IMR-90 (cell line): Measurements from ENCODE around the gene PATJ. TPM values are rescaled to one million over a fixed set of nuclear protein-coding genes. Genes with fewer than 3 reads are reported as not detected.
"Not testable (repeated sequence)": the region's sequence is repeated elsewhere in the genome, so short reads cannot be mapped to it uniquely, and the experiment has no call there.

Experiments used
- ATAC-seq: fragments of 200-7000 bp; cut with Tn5 transposase; 2 replicates; pipeline ENCODE4 v1.9.1; 2020; ENCODE audit warnings: low read depth, mild to moderate bottlenecking, moderate library complexity
- BruUV-seq: library from RNA; stranded (reverse); fragments of 400-500 nt; replicated peaks from 2 replicates; lab custom pipeline; 2021; lab: Mats Ljungman, UMichigan
- CTCF ChIA-PET: fragments of 300-600 bp; formaldehyde crosslinking; extraction: SDS; loops from one replicate; lab custom pipeline; 2021; ENCODE audit warnings: antibody characterized with exemption; lab: Yijun Ruan, JAX
- POLR2A ChIA-PET: fragments of 300-600 bp; sonication (Branson Sonifier 250); formaldehyde crosslinking; loops from one replicate; lab custom pipeline; 2022; ENCODE audit warnings: antibody characterized with exemption; ENCODE audit not compliant: unreplicated experiment; lab: Charles Lee
- DNase-seq: peaks from one replicate; pipeline ENCODE4 v3.0.0; 2013
- H2AFZ ChIP-seq: replicated peaks from 2 replicates; pipeline ENCODE3; 2013; ENCODE audit warnings: low read length, mild to moderate bottlenecking; ENCODE audit not compliant: poor library complexity
- H2AK5ac ChIP-seq: 2 replicates; pipeline ENCODE4 v1.6.1; 2013; ENCODE audit warnings: low read depth, low read length, inconsistent platforms
- H2AK9ac ChIP-seq: replicated peaks from 2 replicates; pipeline ENCODE3; 2013; ENCODE audit warnings: mild to moderate bottlenecking, low read depth, low read length, moderate library complexity; ENCODE audit not compliant: poor library complexity
- H2BK120ac ChIP-seq: 2 replicates; pipeline ENCODE4 v1.6.1; 2013; ENCODE audit warnings: low read depth, low read length, inconsistent platforms
- H2BK15ac ChIP-seq: 3 replicates; pipeline ENCODE4 v1.6.1; 2013; ENCODE audit warnings: low read depth, low read length, inconsistent platforms
- H2BK20ac ChIP-seq: 2 replicates; pipeline ENCODE4 v1.6.1; 2013; ENCODE audit warnings: low read depth, mild to moderate bottlenecking, inconsistent platforms, low read length, moderate library complexity
- H2BK5ac ChIP-seq: 2 replicates; pipeline ENCODE4 v1.6.1; 2013; ENCODE audit warnings: mild to moderate bottlenecking, low read depth, low read length, inconsistent platforms; ENCODE audit not compliant: poor library complexity, severe bottlenecking
- H3K14ac ChIP-seq: replicated peaks from 2 replicates; pipeline ENCODE4 v1.6.1; 2013; ENCODE audit warnings: low read depth, low read length, inconsistent platforms
- H3K18ac ChIP-seq: 2 replicates; pipeline ENCODE4 v1.6.1; 2013; ENCODE audit warnings: low read depth, low read length, control low read depth
- H3K23ac ChIP-seq: 2 replicates; pipeline ENCODE4 v1.6.1; 2013; ENCODE audit warnings: low read depth, low read length, inconsistent platforms
- H3K27ac ChIP-seq: 2 replicates; pipeline ENCODE4 v1.5.1; 2013; ENCODE audit warnings: mild to moderate bottlenecking, control low read depth, low read length; ENCODE audit not compliant: insufficient read depth
- H3K27me3 ChIP-seq: 2 replicates; pipeline ENCODE4 v1.6.1; 2013; ENCODE audit warnings: low read length; ENCODE audit not compliant: control insufficient read depth, insufficient read depth
- H3K36me3 ChIP-seq: 2 replicates; pipeline ENCODE4 v1.6.1; 2013; ENCODE audit warnings: low read length, mixed read lengths; ENCODE audit not compliant: control insufficient read depth, insufficient read depth
- H3K4ac ChIP-seq: 2 replicates; pipeline ENCODE4 v1.6.1; 2013; ENCODE audit warnings: low read depth, low read length, inconsistent platforms
- H3K4me1 ChIP-seq: 2 replicates; pipeline ENCODE4 v1.6.1; 2013; ENCODE audit warnings: low read length, mixed read lengths; ENCODE audit not compliant: control insufficient read depth, insufficient read depth
- H3K4me2 ChIP-seq: 2 replicates; pipeline ENCODE4 v1.6.1; 2013; ENCODE audit warnings: low read depth, mild to moderate bottlenecking, control low read depth, low read length, moderate library complexity
- H3K4me3 ChIP-seq: 2 replicates; pipeline ENCODE4 v1.5.1; 2013; ENCODE audit warnings: low read depth, mild to moderate bottlenecking, control low read depth, low read length, moderate library complexity; ENCODE audit not compliant: insufficient read depth
- H3K56ac ChIP-seq: 2 replicates; pipeline ENCODE4 v1.6.1; 2013; ENCODE audit warnings: low read length, inconsistent platforms; ENCODE audit not compliant: insufficient read depth; ENCODE audit errors: extremely low read depth
- H3K79me1 ChIP-seq, 2 experiments: 2 replicates each; pipeline ENCODE4 v1.6.1; 2013; ENCODE audit warnings: low read length in 2 of 2, inconsistent platforms in 1 of 2, low read depth in 1 of 2
- H3K9ac ChIP-seq: 2 replicates; pipeline ENCODE4 v1.6.1; 2013; ENCODE audit warnings: low read depth, low read length, control low read depth
- H3K9me1 ChIP-seq: 2 replicates; pipeline ENCODE4 v1.6.1; 2013; ENCODE audit warnings: low read length, inconsistent platforms; ENCODE audit not compliant: insufficient read depth
- H3K9me3 ChIP-seq: 2 replicates; pipeline ENCODE4 v1.6.1; 2013; ENCODE audit warnings: low read length; ENCODE audit not compliant: control insufficient read depth, insufficient read depth
- H4K20me1 ChIP-seq: 2 replicates; pipeline ENCODE4 v1.6.1; 2013; ENCODE audit warnings: low read length, inconsistent platforms; ENCODE audit not compliant: insufficient read depth
- H4K5ac ChIP-seq: 2 replicates; pipeline ENCODE4 v1.6.1; 2013; ENCODE audit warnings: mild to moderate bottlenecking, low read depth, low read length, control low read depth
- H4K8ac ChIP-seq, 2 experiments: 2 replicates each; pipeline ENCODE4 v1.6.1; 2013; ENCODE audit warnings: low read depth in 2 of 2, low read length in 2 of 2, control low read depth in 1 of 2, inconsistent platforms in 1 of 2
- H4K91ac ChIP-seq: 2 replicates; pipeline ENCODE4 v1.6.1; 2013; ENCODE audit warnings: low read depth, low read length, inconsistent platforms; ENCODE audit not compliant: insufficient read depth
- WGBS, 2 experiments: methylation state at CpG; one replicate each; pipeline versions ENCODE4 v1.1.5 to v1.1.7; 2013; ENCODE audit warnings: missing lambda C conversion rate in 2 of 2; ENCODE audit not compliant: insufficient read length in 1 of 2; ENCODE audit errors: extremely low coverage in 2 of 2; 5-methylcytosine and 5-hydroxymethylcytosine counted together
- dilution Hi-C: fragments of 300-500 bp; cut with HindIII; formaldehyde crosslinking; loops from one replicate; pipeline ENCODE4 v1.14.3; 2018; ENCODE audit warnings: low sequenced_read_pairs; ENCODE audit not compliant: unreplicated experiment
- in situ Hi-C: fragments of 300-500 bp; cut with MboI; formaldehyde crosslinking; loops from 3 replicates; pipeline ENCODE4 v1.14.3; 2019; ENCODE audit warnings: low sequenced_read_pairs, inconsistent platforms, mixed read lengths
- intact Hi-C: fragments of 100-400 bp; cut with micrococcal nuclease; formaldehyde crosslinking; loops from 2 replicates; pipeline ENCODE4 v1.10.0; 2022
- polyA plus RNA-seq, 3 experiments: library from polyadenylated mRNA; depleted of rRNA; stranded (reverse); fragments of >200 nt; gene quantifications; 2 replicates each; pipeline ENCODE4 v1.2.3, GENCODE V29; 2012; ENCODE audit warnings: low replicate concordance in 1 of 3
- total RNA-seq: library from RNA; depleted of rRNA; stranded (reverse); fragments of >200 nt; gene quantifications from 2 replicates; pipeline ENCODE4 v1.2.3, GENCODE V29; 2012

The PATJ gene
- total and polyA plus RNA-seq, 2 of the 4 experiments (the other 2 are of a cell fraction): 2.0 to 3.4 TPM

DNA sequence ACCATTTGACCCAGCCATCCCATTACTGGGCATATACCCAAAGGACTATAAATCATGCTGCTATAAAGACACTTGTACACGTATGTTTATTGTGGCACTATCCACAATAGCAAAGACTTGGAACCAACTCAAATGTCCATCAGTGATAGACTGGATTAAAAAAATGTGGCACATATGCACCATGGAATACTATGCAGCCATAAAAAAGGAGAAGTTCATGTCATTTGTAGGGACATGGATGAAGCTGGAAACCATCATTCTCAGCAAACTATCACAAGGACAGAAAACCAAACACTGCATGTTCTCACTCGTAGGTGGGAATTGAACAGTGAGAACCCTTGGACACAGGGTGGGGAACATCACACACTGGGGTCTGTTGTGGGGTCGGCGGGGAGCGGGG, 206.4 kb downstream of the PATJ start:
- ATAC-seq, H3K9me3 ChIP-seq, BruUV-seq, H3K9ac ChIP-seq, H4K5ac ChIP-seq, in situ Hi-C loops, H3K56ac ChIP-seq, H3K36me3 ChIP-seq, DNase-seq, H2BK20ac ChIP-seq, H2BK120ac ChIP-seq, intact Hi-C loops, H3K9me1 ChIP-seq, H2AK5ac ChIP-seq, H3K4me1 ChIP-seq, H3K14ac ChIP-seq, H4K20me1 ChIP-seq, dilution Hi-C loops, H3K23ac ChIP-seq, H3K4me2 ChIP-seq, H3K27ac ChIP-seq, H4K91ac ChIP-seq, POLR2A ChIA-PET, H2BK15ac ChIP-seq, H3K4ac ChIP-seq, H2BK5ac ChIP-seq, H4K8ac ChIP-seq, H2AFZ ChIP-seq, CTCF ChIA-PET, H2AK9ac ChIP-seq, H3K4me3 ChIP-seq, H3K27me3 ChIP-seq, H3K79me1 ChIP-seq, H3K18ac ChIP-seq: not testable (repeated sequence)
- no CpG with 5 or more reads among the region's 5 CpGs for WGBS, 2 experiments
